ENCODE results near the gene MYOCD.

The MYOCD gene

DNA sequence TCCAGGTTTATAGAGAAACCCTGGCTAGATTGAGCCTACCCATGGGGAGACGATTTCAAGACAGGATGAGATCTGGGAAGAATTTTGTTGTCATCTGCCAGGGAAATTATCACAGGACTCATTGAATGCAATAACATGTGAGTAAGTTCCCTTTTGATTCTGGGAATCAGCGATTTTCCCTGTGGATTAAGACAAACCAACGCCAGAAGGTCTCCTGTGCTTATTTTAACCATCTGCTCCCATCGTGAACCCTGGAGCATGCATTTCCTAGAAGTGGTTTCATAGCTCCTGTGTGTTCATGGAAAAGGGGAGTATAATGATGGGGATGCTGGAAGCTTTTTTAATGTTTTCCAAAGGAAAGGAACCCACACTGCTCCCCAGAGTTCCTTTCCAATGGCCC, 102.6 kb downstream of the MYOCD start:
- DNase-seq, result no peak

DNA sequence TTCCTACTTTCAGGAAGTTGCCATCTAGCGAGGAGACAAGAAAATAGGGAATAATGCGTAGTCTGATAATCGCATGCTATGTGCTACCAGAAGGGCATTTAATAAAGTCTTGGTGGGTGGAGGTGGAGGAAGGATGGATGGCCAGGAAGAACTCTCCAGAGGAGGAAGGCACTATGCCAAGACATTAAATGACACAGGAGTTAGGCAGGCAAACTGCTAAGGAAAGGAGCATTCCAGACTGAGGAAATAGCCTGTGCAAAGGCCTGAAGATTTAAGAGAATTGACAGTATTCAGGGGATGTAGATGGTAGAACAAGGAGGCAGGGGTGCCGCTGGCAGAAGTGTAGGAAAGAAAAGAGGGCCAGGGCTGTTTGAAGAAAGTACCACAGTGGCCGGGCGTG, 104.3 kb downstream of the MYOCD start:
- no peak for DNase-seq

DNA sequence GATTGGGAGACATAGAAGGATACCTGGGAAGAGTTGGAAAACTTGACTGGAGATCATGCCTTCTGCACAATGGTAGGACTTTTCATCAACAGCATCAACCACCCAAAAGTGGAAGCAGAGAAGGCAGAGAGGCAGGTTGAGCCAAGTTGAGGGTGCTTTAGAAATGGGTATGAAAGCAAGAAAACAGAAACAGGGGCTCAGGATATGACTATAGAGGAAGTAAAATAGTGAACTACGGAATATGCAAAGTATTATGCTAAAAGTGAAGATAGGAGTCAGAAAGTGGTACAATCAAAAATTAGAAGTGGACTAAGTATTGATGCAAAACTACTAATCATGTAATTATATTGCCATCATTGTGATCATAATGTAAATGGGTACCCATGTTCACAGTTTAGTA, 107.5 kb downstream of the MYOCD start:
- no peak for DNase-seq

DNA sequence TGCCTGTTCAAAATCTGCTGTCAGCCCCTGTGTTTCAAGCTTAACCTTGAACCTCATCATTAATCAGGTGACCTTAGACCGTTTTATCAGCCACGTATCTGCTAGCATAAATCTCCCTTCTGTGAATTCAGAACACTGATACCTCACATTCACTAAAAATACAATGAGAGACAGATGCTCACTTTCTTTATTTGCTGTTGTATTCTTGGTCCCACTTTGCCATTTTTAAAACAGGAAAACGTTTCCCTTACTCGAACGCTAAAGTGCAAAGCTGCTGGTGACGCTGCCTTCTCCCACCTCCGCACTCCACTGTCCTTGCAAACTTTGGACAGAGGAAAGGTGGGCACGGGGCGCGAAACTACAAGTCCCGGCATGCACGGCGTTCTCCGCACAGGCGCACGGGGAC, 123.4 kb downstream of the MYOCD start:
- no peak for DNase-seq

DNA sequence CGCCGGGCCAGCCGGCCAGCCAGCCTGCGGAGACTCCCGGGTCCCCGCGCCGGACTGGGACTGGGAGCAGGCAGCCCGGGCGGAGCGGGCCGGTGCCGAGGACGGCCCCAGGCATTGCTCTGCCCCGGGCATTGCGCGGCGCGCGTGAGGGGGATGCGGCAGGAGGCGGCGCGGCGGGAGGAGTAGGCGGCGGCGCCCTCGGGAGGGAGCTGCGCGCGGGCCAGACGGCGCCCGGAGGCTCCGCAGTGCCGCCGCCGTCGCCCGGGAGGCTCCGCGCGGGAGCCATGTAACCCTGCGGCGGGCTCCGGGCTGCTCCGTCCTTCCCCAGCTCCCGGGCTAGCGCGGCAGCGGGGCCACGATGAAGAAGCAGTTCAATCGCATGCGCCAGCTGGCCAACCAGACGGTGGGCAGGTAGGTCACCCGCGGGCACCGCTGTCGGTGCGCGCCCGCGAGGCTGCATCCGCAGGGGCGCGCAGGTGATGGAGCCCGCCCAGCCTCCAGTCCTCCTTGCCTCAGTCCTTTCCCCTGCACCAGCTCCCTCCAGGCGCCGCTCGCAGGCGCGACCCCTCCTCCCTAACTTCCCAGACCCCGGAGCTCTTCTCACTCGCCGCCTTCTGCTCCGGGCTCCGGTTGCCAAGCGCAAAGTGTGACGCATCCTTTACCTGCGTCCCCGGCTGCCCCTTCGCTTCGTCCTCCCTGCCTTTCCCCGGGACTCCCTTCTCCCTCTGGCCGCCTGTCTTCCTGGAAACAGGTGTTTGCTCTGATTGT, 124.0 kb downstream of the MYOCD start, which contains the start of gene ARHGAP44:
ARHGAP44 (plus strand) TSS at position 18 of the 768 bp plus-strand sequence; CDS start at position 359, 341 bp downstream.
- DNase-seq, result peak; percentile 85

- peak; percentile 49 for DNase-seq
These were observed 124.8 kb downstream of the MYOCD start for GRCh38 chr17:12790249-12791106.

GRCh38 chr17:12794919-12795532, 129.3 kb downstream of the MYOCD start:
- no peak for DNase-seq

DNA sequence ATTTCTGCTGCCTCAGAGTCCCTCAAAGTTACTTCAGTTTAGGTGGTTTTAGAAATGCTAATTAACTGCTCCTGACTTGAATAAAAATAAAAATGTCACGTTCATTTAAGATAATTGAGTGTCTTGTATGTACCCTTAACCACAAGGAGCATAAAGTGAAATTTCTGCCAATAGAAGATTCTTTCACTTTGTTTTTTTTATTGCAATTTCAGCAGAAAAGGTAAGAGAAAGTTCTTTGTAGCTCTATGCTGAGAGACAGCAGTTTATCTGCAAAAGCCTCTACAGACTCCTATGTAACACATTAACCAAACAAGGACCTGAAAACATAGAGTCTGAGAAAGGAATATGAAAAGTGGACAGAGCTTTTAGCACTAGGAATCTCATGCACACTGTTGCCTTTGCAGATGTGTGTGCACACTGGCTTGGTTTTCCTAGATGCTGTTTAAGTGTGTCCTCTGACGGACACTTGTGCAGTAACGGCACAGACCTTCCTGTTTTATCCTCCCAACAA, 135.2 kb downstream of the MYOCD start:
- DNase-seq, result no peak

GRCh38 chr17:12806630-12807029, 140.9 kb downstream of the MYOCD start:
- DNase-seq, result no peak

DNA sequence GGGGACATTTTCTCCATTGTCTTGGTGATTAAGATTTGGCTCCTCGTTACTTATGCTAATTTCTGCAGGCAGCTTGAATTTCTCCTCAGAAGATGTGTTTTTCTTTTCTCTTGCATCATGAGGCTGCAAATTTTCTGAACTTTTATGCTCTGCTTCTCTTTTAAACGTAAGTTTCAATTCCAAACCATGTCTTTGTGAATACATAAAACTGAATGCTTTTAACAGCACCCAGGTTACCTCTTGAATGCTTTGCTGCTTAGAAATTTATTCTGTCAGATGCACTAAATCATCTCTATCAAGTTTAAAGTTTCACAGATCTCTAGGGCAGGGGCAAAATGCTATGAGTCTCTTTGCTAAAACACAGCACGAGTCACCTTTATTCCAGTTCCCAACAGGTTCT, 143.0 kb downstream of the MYOCD start:
- DNase-seq, result no peak

GRCh38 chr17:12812877-12813276, 147.2 kb downstream of the MYOCD start:
- DNase-seq, result no peak

- no peak for DNase-seq
These were observed 148.0 kb downstream of the MYOCD start for GRCh38 chr17:12813664-12814063.

DNA sequence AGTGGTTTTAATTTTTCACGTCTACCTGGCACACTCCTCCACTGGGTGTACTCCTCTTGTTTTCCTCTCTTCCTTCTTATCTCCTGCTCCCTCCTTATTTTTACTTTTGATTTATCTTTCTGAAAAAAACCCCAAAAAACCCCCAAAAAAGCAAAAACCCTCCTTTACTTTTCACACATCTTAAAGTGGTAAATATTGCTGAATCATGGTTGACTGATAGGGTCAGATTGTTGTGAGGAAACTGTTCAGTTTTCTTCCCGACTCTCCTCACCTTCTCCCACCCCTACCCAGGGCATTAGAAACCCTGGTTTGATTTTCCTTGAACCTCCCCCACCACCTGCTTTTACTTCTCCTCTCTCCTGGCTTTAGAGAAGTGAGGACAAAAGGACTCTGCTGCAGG, 149.0 kb downstream of the MYOCD start:
- DNase-seq, result no peak

DNA sequence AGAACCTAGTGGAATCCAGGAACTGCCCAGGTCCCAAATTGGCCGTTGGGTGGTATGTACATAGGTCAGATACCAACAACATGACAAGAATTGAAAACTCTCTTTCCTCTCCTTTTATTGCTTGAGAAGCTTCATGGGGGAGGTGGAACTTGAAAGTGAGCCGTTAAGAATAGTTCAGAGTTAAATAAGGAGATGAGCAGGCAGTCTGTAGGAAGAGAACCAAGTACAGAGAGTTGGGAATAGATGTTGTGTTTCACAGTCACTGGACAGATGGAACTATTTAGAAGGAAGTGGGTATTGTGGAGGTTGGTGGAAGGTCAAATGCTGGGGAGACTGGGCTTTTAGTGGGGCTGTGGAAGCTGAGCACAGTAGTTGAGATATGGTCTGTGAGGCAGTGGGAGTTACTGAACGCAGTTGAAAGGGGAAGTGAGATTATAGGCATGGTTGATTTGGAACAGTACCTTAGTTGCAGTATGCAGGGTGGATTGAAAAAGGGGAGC, 150.0 kb downstream of the MYOCD start:
- DNase-seq, result no peak

Measured in eye (tissue), 1 donor.